ENCODE results near the gene HLA-DOB.

HLA-DOB gene

DNA sequence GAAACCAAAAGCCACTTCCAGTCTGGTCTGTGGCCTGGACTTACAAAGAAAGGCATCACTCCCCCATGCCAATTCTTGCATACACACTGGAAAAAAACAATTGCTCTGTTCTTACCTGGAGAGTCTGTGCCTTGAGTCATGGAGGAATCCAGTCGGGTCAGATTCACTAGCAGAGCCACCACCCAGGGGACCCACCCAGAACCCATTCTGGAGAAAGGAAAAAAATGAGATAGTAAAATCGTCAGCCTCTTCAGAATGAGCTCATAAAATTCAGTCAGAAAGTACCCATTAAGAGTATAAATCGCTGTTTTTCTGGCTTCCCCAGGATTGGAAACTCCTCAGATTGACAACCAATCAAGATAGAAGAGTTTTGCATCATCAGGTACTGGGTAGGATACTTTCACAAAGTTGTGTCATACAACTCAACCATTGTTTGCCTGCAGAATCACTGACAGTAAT is at the start of gene HLA-DOB:
HLA-DOB (minus strand) TSS at position 257 of the 459 bp plus-strand sequence; CDS start at position 206, 51 bp downstream.
- DNase-seq = no peak

DNA sequence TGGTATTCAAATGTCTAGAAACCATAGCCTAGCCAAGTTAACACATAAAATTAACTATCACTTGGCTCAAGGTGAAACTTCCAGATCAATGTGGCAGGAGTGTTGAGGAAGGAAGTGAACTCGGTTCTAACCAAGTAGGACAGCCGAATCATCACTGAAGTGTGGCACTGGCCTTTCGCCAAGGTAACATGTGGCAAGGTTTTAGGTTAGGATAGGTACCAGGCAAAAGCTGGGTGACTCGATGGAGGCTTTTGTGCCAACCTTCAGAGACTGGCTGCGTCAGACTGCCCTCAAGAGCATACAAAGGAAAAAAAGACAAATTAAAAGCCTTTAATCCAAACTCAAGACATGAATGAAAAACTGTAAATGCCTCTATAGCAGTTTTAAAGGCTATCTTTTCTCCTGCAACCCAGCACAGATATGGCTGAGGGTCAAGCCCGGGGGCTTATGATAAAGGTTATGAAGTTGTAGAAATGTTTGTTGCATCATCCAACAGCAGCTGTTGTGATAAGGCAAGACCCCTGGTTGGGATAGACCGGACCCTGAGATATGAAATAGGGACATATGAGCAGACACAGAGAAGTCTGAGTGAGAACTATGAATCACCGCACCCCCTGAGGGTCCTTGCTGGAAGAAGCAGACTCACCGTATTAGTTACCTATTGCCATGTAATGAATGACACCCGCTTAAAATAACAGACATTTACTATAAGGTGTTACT is 49.1 kb upstream of the HLA-DOB start:
- no peak for DNase-seq

DNA sequence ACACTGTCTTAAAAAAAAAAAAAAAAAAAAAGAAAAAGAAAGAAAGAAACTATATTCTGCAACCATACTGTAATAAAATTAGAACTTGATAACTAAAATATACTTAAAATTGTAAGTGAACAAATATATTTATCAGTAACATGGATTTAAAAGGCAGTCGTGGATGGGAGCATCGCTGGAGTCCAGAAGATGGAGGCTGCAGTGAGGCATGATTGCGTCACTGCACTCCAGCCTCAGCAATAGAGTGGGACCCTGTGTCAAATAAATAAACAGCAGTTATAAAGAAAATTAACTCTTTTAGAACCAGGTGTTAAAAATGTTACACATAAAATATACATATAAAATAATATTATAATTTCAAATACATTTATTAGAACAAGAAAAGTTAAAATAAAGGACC is 45.9 kb upstream of the HLA-DOB start:
- no peak for DNase-seq

GRCh38 chr6:32860674-32861073 is 43.9 kb upstream of the HLA-DOB start:
- no peak for DNase-seq

- DNase-seq = no peak
Observed at GRCh38 chr6:32858194-32858593, 41.4 kb upstream of the HLA-DOB start.

DNA sequence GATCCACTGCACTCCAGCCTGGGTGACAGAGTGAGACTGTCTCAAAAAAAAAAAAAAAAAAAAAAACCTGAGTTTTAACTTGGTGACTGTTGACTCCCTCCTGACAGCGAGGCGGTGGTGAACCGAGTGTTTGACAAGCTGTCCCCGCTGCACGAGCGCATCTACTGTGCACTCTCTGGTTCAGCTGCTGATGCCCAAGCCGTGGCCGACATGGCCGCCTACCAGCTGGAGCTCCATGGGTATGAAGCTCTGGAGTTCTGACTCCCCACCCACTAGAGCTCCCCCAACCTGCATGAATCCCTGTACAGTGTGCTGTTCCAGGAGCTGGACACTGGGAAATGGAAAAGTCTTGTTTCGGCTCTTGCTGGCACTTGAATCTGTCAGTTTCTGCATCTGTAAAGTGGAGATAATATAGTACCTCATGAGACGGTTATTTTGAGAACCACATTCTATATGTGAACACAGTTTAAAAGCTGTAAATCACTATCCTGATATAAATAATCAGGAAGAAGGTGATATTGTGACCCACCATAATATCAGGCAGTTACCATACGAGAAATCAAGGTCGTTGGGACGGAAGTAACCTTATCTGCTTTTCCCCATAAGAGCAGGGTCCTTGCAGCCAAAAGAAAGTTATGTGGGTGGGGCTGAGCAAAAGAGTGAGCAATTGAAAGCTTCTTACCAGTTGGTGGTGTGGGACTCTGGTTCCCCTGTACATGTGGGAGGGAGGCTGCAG is 40.5 kb upstream of the HLA-DOB start:
- DNase-seq = no peak

DNA sequence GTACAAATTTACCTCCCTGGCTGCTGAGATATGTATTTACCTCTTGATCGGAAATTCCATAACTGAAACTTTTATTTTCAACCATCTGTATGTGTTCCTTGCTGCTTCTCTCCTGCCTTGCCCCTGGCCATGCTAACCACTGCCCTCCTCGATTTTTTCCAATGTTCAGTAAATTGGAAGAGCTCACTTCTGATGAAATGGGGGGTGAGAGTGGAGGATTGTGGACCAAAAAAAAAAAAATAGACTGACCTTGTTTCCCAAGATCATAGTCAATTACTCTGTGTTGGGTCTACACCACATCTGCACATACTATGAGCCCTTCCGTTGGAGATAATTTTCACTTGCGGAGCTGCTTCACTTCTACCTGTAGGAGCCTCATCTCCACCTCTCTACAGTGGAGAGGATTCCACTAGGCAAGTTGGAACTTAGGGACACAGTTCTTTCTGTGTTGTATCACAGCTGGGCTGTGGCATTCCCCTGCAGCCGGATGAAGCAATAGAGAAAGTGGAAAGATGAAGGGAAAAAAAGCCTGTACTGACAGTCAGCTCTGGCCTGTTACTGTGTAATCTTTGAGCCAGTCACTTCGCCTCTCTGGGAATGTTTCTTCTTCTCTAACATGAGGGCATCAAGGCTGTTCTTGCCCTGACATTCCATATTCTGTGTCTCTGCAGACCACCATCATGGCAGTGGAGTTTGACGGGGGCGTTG is 38.8 kb upstream of the HLA-DOB start:
- no peak for DNase-seq

DNA sequence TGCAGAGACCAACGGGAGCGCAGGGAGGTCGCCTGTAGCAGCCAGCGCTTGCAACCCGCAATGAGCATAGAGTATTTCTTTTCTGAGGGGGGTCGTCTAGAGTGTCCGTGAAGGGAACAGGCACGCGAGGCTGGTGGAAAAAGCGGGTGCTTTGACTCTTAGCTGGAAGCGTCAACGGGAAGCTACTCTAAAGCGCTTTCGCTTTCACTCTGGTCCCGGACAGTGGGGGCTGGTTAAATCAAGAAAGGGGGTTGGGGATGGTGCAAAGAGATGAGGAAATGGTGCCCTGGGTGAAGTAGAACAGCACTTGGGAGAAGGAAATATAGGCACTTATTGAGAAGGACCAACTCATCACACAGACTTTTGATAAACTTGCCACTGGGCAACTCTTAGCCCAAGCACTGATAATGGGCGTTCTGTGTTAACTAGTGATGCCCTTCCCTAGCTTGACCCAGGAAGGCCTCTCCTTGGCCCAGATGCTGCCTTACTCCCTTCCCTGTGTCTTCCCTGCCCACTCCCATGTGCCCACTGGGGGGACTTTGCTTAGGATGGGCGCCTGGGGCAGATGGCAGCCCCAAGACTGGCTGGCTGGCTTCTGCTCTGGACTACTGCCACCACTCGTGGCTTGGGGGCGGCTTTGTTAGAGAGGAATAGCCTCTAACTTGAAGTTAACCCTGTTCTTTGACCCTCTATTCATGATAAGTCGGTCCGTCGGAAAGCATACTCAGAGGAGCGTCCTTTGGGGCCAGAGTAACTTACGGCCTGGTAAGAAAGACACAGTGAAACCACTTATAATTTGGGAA is 37.8 kb upstream of the HLA-DOB start:
- peak; percentile 47 for DNase-seq

DNA sequence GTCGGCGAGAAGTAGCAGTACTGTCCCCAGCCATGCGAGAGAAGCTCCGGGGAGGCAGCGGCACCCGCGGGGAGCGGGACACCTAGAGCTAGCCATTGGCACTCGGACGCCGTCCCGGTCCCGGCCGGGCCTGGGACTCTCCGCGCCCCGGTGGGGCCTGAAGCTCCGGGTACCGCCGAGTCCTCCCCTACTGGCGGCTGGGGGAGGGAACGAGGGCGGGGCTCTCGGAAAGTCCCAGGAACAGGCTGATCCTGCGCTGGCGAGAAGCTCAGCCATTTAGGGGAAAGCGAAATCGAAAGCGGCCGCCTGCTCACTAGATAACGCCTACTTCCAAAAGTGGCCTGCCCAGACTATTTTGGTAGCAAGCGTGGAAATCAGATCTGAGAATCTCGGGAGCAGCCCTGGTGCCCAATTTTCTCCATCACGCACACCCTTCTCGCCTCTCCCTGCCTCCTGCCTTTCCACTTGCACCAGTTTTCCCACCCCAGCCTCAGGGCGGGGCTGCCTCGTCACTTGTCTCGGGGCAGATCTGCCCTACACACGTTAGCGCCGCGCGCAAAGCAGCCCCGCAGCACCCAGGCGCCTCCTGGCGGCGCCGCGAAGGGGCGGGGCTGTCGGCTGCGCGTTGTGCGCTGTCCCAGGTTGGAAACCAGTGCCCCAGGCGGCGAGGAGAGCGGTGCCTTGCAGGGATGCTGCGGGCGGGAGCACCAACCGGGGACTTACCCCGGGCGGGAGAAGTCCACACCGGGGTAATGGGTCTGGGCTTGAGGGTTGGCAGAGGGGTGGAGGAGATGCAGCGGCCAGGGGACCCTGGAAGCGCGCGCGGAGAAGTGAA is 37.0 kb upstream of the HLA-DOB start, which contains the start of the genes PSMB9 and TAP1:
PSMB9 (plus strand) TSS at position 652 of the 835 bp plus-strand sequence; CDS start at position 690, 38 bp downstream.
TAP1 (minus strand) TSS at position 164 of the 835 bp plus-strand sequence; CDS start at position 96, 68 bp downstream.
- DNase-seq = peak; percentile 96

GRCh38 chr6:32852844-32853540 is 36.2 kb upstream of the HLA-DOB start:
- DNase-seq = peak; percentile 35

DNA sequence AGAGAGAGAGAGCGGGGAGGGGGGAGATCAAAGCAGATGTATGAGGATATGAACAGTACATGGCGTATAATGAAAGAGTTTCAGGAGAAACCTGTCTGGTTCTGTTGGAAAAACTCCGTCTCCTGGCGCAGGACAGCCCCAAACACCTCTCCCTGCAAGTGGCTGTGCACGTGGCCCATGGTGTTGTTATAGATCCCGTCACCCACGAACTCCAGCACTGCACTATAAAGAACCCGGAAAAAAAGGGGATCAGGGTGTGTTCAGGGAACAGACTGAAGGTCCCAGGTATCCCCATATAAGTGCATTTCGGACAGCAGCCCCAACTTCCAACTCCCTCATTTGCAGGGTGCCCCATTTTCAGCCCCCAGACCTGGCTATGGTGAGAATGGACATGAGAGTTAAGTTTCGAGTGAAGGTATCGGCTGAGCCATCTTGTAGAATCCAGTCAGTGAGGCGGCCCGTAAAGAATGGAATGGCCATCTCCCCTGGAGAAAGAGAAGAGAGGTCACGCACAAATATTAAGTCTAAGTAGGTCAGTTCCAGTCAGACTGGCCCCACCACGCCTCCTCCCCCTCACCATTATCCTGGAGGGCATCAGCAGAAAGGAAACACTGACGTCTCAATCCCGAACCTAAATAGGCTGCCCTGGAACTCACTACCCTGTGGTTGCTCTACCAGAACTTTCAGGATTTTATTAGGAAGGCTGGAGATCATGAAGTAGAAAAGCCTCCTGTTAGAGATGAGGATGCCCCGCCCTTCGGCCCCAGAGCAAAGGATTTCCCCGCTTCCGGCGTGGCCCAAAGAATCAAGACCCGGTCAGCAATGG is 35.4 kb upstream of the HLA-DOB start:
- peak; percentile 31 for DNase-seq

GRCh38 chr6:32851025-32851424 is 34.2 kb upstream of the HLA-DOB start:
- DNase-seq = no peak

DNA sequence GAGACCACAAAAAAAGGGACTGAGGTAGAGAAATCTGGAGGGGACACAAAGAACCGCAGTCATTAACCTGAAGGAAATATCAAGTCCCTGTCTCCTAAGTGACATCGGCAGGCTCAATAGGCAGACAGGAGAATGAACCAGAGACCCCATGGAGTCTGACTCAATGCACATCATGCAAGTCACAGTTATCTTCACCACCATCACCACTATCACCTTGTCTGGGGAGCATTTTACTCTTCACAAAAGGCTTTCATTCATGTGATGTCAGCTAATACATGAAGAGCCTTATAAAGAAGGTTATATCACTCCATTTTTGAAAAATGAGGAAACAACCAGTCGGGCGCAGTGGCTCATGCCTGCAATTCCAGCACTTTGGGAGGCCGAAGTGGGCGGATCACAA is 32.3 kb upstream of the HLA-DOB start:
- DNase-seq = no peak

DNA sequence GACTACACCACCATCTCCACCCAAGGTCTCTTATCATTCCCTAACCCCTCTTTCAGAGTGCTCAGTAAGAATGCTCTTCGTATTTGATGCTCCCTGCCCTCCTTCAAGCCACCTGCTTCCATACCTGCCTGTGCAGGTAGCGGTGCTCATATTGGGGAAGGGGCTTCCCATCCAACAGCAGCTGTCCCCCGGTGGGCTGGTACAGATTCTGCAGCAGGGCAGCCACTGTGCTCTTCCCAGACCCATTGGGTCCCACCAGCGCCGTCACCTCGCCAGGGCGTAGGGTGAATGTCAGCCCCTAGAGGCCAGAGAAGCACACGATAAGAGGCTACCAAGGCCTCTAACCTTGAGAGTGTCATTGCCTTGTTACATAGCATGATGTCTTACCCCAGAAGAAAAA is 31.0 kb upstream of the HLA-DOB start:
- DNase-seq = no peak

GRCh38 chr6:32847004-32847403 is 30.2 kb upstream of the HLA-DOB start:
- no peak for DNase-seq

DNA sequence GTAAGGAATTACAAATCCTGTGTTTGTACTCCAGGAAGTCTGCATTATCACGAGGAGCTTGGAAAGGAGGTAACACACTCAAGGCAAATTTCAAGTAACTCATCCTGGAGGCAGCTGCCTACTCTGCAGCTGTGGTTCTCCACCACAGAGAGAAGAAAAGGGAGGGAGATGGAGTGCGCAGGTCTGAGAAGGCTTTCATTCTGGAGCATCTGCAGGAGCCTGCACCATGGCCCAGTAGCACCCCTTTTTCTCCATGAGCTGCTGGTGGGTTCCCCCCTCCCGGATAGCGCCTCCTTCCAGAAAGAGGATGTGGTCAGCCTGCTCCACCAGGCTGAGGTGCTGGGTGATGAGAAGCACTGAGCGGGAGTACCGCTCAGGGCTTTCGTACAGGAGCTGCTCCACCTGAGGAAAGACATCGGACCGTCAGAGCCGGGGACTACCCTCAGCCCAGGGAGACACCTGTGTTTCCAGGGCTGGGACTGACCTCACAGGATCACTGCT is 28.6 kb upstream of the HLA-DOB start:
- DNase-seq = peak; percentile 33

DNA sequence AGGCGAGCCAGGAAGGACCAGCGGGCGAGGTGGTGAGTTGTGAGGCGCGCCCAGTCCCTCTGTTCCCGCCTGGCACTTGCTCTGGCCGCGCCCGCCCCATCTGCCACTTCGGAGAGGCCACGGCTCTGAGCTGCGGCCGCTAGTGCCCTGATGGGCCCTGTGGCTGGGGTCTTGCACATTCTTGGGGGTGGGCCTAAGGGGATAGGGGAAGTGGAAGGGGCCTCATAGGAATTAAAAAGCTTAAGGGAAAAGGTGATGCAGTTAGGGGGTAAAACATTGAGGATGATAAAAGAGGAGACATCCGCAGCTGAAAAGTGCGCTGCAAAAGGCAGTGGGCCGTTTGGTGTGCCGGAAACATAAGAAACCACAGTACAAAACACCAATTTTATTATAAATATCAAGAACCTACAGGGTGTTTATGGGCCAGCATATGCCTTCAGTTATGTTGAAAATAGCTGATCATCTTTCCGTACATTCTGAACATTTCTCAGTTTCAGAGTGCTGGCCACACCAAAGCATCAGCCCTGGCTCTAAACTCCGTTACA is 28.1 kb upstream of the HLA-DOB start:
- peak; percentile 42 for DNase-seq

DNA sequence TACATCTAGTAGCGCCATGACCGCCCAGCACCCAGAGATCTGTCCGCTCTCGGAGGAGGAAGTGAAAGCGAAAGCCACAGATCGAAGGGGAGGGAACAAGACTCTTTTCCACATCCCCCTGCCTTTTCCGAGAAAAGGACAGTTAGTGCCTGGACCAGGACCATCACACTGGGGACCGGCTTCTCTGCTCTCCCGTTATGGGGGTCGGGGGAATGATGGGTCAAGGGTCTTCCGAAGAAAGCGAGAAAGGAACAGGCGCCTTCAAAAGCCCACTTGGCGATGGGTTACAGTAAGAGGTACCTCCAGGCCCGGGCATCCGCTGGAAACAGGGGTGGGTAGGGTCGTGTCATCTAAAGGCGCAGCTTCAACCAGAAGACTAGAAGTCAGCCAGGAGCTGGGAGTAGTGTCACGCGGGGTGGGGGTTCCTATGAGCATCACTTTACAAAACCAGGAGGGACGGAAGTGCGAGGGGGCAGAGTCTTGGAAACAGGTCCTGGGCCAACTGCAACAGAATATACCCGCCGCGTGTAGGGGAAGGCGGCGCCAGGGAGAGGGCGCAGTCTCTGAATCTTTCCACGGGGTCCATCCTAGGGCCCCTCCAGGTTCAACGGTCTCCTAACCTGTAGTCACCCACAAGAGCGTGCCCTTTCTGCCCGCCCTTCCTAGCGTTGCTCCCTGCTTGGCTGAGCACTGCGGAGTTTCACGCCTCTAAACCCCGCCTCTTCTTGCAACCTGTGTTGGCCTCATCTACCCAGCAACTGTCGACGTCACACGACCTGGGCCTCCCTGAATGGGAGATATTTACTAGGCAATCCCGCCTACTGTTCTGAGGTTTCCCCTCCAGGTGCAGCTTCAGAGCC is 27.4 kb upstream of the HLA-DOB start, which contains the start of gene PSMB8:
PSMB8 (minus strand) TSS at position 69 of the 860 bp plus-strand sequence; CDS start at position 18, 51 bp downstream.
- DNase-seq = peak; percentile 98

Data from DMS79 treated with DMSO at 0.1 percent for 48 hours (cell line).